CD14-positive monocyte (primary cell): Measurements from ENCODE around the gene BPTF. TPM values are rescaled to one million over a fixed set of nuclear protein-coding genes. Genes with fewer than 3 reads are reported as not detected.

ENCODE experiments used
- DNase-seq, 3 donors: peaks; one replicate each; pipeline ENCODE4 v3.0.0-alpha.2; 2011 to 2022
- H2AFZ ChIP-seq: 2 replicates; pipeline ENCODE4 v1.6.0; 2012; ENCODE audit warnings: mild to moderate bottlenecking, low read depth, low read length, inconsistent platforms; ENCODE audit not compliant: insufficient read depth, poor library complexity, severe bottlenecking
- H3K27ac ChIP-seq, 2 donors: 1 replicate in 1 of 2; 2 replicates in 1 of 2; pipeline ENCODE4 v1.5.1; 2012 to 2013; ENCODE audit warnings: low read length in 2 of 2, control low read depth in 1 of 2, inconsistent platforms in 1 of 2, low read depth in 1 of 2, mild to moderate bottlenecking in 1 of 2
- H3K27me3 ChIP-seq, 2 donors: one replicate each; pipeline versions ENCODE4 v1.6.0 to v1.6.1; 2011 to 2013; ENCODE audit warnings: low read length in 2 of 2; ENCODE audit not compliant: control insufficient read depth in 2 of 2, insufficient read depth in 2 of 2
- H3K36me3 ChIP-seq, 2 donors: replicated peaks in 1 of 2; 1 replicate in 1 of 2; 2 replicates in 1 of 2; pipeline versions ENCODE4 v1.5.1 to v1.6.1; 2012 to 2013; ENCODE audit warnings: low read length in 2 of 2, control low read depth in 1 of 2, inconsistent platforms in 1 of 2, mild to moderate bottlenecking in 1 of 2; ENCODE audit not compliant: insufficient read depth in 2 of 2, control insufficient read depth in 1 of 2
- H3K4me1 ChIP-seq, 2 donors: 1 replicate in 1 of 2; 2 replicates in 1 of 2; pipeline versions ENCODE4 v1.5.1 to v1.6.1; 2012 to 2013; ENCODE audit warnings: low read length in 2 of 2, control low read depth in 1 of 2, inconsistent platforms in 1 of 2, mild to moderate bottlenecking in 1 of 2, moderate library complexity in 1 of 2; ENCODE audit not compliant: insufficient read depth in 2 of 2, control insufficient read depth in 1 of 2
- H3K4me2 ChIP-seq: replicated peaks from 2 replicates; pipeline ENCODE3; 2012; ENCODE audit warnings: low read length, moderate library complexity, mild to moderate bottlenecking; ENCODE audit not compliant: poor library complexity, severe bottlenecking; ENCODE audit errors: extremely low read depth
- H3K4me3 ChIP-seq, 3 experiments: fragments of 200-600 bp in 1 of 3; sonication (generic) in 1 of 3; replicated peaks in 1 of 3; 1 replicate in 2 of 3; 2 replicates in 1 of 3; pipeline ENCODE4 v1.5.1; 2011 to 2013; ENCODE audit warnings: low read length in 3 of 3, mild to moderate bottlenecking in 3 of 3, control low read depth in 2 of 3, low read depth in 2 of 3, inconsistent platforms in 1 of 3, moderate library complexity in 1 of 3
- H3K79me2 ChIP-seq: 2 replicates; pipeline ENCODE4 v1.6.0; 2012; ENCODE audit warnings: mild to moderate bottlenecking, control low read depth, inconsistent platforms, low read length, moderate library complexity; ENCODE audit not compliant: insufficient read depth
- H3K9ac ChIP-seq: 2 replicates; pipeline ENCODE4 v1.6.0; 2017; ENCODE audit warnings: low read length, mild to moderate bottlenecking; ENCODE audit not compliant: insufficient read depth, poor library complexity, severe bottlenecking
- H3K9me3 ChIP-seq, 2 donors: replicated peaks in 1 of 2; 1 replicate in 1 of 2; 2 replicates in 1 of 2; pipeline versions ENCODE4 v1.5.1 to v1.6.1; 2012 to 2013; ENCODE audit warnings: low read length in 2 of 2, control low read depth in 1 of 2; ENCODE audit not compliant: control insufficient read depth in 1 of 2, insufficient read depth in 1 of 2
- H4K20me1 ChIP-seq: 2 replicates; pipeline ENCODE4 v1.6.0; 2012; ENCODE audit warnings: mild to moderate bottlenecking, low read length, control low read depth, moderate library complexity; ENCODE audit not compliant: insufficient read depth
- H3K27ac Mint-ChIP-seq, 7 donors: one replicate each; pipeline ENCODE4 v1.8.0; 2020; ENCODE audit warnings: mild to moderate bottlenecking in 7 of 7, mixed read lengths in 7 of 7, moderate library complexity in 6 of 7, inconsistent platforms in 2 of 7
- H3K27me3 Mint-ChIP-seq, 3 donors: one replicate each; pipeline ENCODE4 v1.8.0; 2021 to 2022; ENCODE audit warnings: low read depth in 3 of 3, mild to moderate bottlenecking in 3 of 3, mixed read lengths in 3 of 3, moderate library complexity in 3 of 3, inconsistent platforms in 1 of 3
- H3K36me3 Mint-ChIP-seq, 2 donors: one replicate each; pipeline ENCODE4 v1.8.0; 2020; ENCODE audit warnings: mixed read lengths in 2 of 2, inconsistent platforms in 1 of 2, mild to moderate bottlenecking in 1 of 2
- H3K4me1 Mint-ChIP-seq: one replicate; pipeline ENCODE4 v1.8.0; 2020; ENCODE audit warnings: mild to moderate bottlenecking, mixed read lengths
- H3K4me3 Mint-ChIP-seq, 2 donors: one replicate each; pipeline ENCODE4 v1.8.0; 2020; ENCODE audit warnings: mild to moderate bottlenecking in 2 of 2, mixed read lengths in 2 of 2, moderate library complexity in 1 of 2
- H3K9me3 Mint-ChIP-seq, 7 donors: one replicate each; pipeline ENCODE4 v1.8.0; 2020 to 2022; ENCODE audit warnings: mixed read lengths in 7 of 7, mild to moderate bottlenecking in 6 of 7, moderate library complexity in 6 of 7, inconsistent platforms in 2 of 7
- CTCF ChIP-seq: fragments of 200-600 bp; IDR thresholded peaks from one replicate; pipeline ENCODE4 v1.8.0; 2022; ENCODE audit warnings: antibody characterized with exemption, mild to moderate bottlenecking
- WGBS: methylation state at CpG from one replicate; pipeline ENCODE4 v1.1.5; 2013; ENCODE audit warnings: missing lambda C conversion rate; ENCODE audit not compliant: insufficient coverage; 5-methylcytosine and 5-hydroxymethylcytosine counted together
- intact Hi-C, 2 donors: fragments of 100-400 bp; cut with micrococcal nuclease; formaldehyde crosslinking; loops; one replicate each; pipeline versions ENCODE4 v1.15.0 to v1.15.1; 2023
- polyA plus RNA-seq, 3 donors: library from polyadenylated mRNA; depleted of rRNA in 1 of 3; unstranded in 2 of 3; stranded (reverse) in 1 of 3; fragments of 300-500 nt in 2 of 3; fragments of >200 nt in 1 of 3; fragmentation: Illumina TruSeq in 2 of 3; gene quantifications; 1 replicate in 2 of 3; 2 replicates in 1 of 3; pipeline ENCODE4 v1.2.3, GENCODE V29; 2012 to 2021

Gene BPTF
- polyA plus RNA-seq, 3 donors = 1.9 to 51.1 (median 4.5) TPM

GRCh38 chr17:68011199-68011665 lies 185.9 kb downstream of the BPTF start:
- Histone ChIP-seq H3K36me3 (no peaks in the 10 kb centered on the region), H4K20me1 (no peaks in the 10 kb centered on the region), H3K4me2 (peak overlapping the region; percentile 59), H3K9me3 (no peaks in the 10 kb centered on the region), H2AFZ (peak overlapping the region; percentile 80), H3K9ac (no peak overlapping the region), H3K4me3 (peak overlapping the region in 1 of 3 experiments; percentile 63), H3K4me1 (peaks cover 3 to 8% of the 10 kb centered on the region in 2 donors), H3K27ac (no peak overlapping the region), H3K27me3 (no peaks in the 10 kb centered on the region), H3K79me2 (no peaks in the 10 kb centered on the region)
- peak; percentile 90 for TF ChIP-seq CTCF
- H3K9me3 Mint-ChIP-seq = peaks cover 0 to 2% (median 0%) of the 10 kb centered on the region in 7 donors
- peaks cover 9% of the 10 kb centered on the region for H3K4me1 Mint-ChIP-seq
- peaks cover 1 to 6% (median 6%) of the 10 kb centered on the region in 3 donors for H3K27me3 Mint-ChIP-seq
- H3K4me3 Mint-ChIP-seq = peak overlapping the region; percentile 58 to 81
- H3K27ac Mint-ChIP-seq = no peak overlapping the region
- intact Hi-C loops = no loop called here
- WGBS = 75% methylated on average over 10 of the region's 20 CpGs
- H3K36me3 Mint-ChIP-seq = no peaks in the 10 kb centered on the region
- DNase-seq = peak; percentile 56 to 68 (median 66)

- no peak overlapping the region for H3K9ac ChIP-seq
- Mint-ChIP-seq H3K4me1 (peaks cover 9% of the 10 kb centered on the region), H3K36me3 (no peaks in the 10 kb centered on the region), H3K4me3 (no peak overlapping the region), H3K9me3 (peaks cover 0 to 2% (median 0%) of the 10 kb centered on the region in 7 donors), H3K27ac (peak overlapping the region in 2 of 7 donors; percentile 34 to 43), H3K27me3 (peaks cover 1 to 7% (median 6%) of the 10 kb centered on the region in 3 donors)
- H3K27me3 ChIP-seq = no peaks in the 10 kb centered on the region
- H3K36me3 ChIP-seq = no peaks in the 10 kb centered on the region
- H4K20me1 ChIP-seq = no peaks in the 10 kb centered on the region
- H3K9me3 ChIP-seq = no peaks in the 10 kb centered on the region
- H3K4me2 ChIP-seq = no peak overlapping the region
- H2AFZ ChIP-seq = no peak overlapping the region
- TF ChIP-seq CTCF = no peak
- intact Hi-C loops = no loop called here
- no peak overlapping the region for H3K4me3 ChIP-seq
- DNase-seq = no peak
- peaks cover 3 to 8% of the 10 kb centered on the region in 2 donors for H3K4me1 ChIP-seq
- H3K27ac ChIP-seq = no peak overlapping the region
- no peaks in the 10 kb centered on the region for H3K79me2 ChIP-seq
Observed at GRCh38 chr17:68013385-68013784, 188.1 kb downstream of the BPTF start.
